GM18861 (cell line): ENCODE data around the gene GP1BB.

Source experiments
- ATAC-seq: cut with Tn5 transposase; IDR thresholded peaks from one replicate; pipeline ENCODE4 v1.9.1; 2021; ENCODE audit not compliant: unreplicated experiment

Gene GP1BB

GRCh38 chr22:19764636-19765476, 41.5 kb downstream of the GP1BB start:
- no peak for ATAC-seq

DNA sequence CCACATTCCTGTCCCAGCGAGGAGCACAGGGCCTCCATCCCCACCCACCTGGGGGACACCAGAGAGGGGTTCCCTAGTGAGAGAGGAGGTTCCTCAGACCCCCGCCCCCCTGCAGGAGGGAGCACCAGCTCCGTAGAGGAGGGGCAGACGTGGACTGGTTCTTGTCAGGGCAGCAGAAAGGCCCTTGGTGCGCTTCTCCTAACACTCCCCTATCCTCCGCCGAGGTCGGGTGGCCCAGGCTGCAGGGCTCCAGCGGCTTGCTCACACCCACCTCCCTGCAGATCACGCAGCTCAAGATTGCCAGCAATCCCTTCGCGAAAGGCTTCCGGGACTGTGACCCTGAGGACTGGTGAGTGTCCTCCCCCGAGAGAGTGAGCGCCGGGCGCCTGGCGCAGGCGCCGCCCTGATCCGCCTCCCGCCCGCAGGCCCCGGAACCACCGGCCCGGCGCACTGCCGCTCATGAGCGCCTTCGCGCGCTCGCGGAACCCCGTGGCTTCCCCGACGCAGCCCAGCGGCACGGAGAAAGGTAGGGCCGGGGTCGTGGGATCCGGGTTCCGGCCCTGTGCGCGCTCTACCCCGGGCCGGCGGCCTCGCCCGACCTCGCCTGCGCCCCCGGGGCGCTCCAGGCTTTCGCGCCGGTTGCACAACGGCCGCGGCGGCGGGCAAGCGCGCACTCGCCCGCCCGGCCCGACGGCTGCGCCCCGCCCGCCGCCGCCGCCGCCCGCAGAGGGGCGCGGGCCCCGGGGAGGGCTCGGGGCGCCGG, 42.3 kb downstream of the GP1BB start:
- ATAC-seq: no peak

GRCh38 chr22:19766240-19766510, 42.8 kb downstream of the GP1BB start:
- no peak for ATAC-seq

GRCh38 chr22:19766511-19767426, 43.4 kb downstream of the GP1BB start:
- ATAC-seq: no peak

DNA sequence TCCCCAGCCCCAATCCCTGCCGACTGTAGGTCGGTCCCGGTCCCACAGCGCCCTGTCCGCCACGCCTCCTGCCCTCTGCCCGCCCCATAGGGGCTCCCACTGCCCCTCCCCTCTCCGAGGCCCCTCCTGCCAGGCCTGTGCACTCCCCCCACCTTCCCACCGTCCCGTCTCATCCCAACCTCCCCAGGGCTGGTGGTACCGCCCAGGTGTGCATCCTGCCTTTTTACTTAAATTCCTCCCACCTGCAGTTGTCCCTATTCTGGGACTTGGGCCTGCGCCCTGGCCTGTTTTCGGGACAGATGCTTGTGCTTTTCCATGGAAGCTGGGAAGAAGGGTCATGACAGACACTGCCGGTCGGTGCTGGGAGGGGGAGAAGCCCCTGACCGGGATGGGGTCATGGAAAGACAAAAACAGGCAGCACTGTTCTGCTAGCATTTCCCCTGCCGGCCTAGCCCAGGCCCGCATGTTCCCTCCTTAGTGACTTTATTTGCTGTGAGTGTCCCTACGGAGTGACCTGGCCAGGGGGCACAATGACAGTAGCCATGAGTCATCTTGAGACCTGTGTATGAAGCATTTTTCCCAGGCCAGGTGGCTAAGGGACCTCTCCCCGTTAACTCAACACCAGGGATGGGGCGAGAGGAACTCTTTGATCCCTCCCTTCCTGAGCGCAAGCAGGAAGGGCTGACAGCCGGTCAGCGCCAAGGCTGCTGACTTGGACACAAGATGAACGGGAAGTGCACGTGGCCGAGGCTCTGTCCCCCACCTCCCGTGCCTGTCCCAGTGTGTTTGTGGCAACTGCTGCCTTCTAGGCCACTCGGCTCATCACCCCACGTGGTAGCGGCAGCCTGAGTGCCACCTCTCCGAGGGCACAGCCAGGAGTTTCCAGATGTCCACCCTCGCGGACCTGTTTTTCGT, 44.3 kb downstream of the GP1BB start:
- no peak for ATAC-seq

GRCh38 chr22:19769393-19769715, 46.0 kb downstream of the GP1BB start:
- no peak for ATAC-seq

DNA sequence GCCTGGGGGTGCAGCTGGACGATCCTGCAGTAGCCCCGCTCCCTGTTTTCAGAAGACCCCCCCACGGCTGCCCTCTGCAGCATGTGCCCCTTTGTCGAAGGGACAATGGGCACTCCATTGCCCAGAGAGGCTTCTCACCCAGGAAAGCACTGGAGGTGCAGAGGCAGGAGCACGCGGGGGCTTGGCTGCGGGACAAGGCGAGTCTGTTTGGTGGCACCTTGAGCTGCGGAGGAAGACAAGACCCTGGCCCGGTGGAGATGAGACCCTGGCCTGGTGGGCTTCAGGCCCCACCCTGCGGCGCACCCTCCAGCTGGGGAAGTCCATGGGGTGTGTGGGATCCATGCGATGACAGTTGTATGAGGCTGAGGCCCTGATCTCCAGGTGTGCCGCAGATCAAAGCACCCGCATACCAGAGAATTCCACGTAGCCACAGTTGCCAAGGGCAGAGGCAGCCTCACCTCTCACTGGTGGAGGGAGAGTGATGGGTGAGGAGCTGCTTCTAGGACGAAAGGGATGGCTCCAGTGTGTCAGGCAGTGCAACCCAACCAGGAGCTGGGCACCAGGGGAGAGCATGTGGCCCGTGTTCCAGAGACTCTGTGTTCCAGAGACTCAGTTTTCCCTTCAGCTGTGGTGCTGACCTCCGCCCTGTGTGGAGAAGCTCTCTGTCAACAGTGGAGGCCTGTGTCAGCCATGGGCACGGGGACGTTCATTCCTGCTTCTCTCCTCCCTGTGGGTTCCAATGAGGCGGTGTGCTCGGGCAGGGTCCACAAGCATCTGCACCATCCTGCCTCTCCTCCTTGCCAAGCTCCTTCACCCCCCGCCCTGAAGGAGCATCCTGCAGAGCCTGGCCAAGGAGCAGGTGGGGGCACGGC, 47.2 kb downstream of the GP1BB start:
- no peak for ATAC-seq

DNA sequence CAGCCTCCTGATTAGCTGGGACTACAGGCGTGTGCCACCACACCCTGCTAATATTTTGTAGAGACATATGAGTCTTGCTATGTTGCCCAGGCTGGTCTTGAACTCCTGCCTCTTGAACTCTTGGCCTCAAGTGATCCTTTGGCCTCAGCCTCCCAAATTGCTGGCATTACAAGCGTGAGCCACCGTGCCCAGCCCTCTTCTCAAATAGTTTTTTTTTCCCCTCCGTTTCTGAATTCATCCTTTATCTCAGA, 49.0 kb downstream of the GP1BB start:
- ATAC-seq: no peak

DNA sequence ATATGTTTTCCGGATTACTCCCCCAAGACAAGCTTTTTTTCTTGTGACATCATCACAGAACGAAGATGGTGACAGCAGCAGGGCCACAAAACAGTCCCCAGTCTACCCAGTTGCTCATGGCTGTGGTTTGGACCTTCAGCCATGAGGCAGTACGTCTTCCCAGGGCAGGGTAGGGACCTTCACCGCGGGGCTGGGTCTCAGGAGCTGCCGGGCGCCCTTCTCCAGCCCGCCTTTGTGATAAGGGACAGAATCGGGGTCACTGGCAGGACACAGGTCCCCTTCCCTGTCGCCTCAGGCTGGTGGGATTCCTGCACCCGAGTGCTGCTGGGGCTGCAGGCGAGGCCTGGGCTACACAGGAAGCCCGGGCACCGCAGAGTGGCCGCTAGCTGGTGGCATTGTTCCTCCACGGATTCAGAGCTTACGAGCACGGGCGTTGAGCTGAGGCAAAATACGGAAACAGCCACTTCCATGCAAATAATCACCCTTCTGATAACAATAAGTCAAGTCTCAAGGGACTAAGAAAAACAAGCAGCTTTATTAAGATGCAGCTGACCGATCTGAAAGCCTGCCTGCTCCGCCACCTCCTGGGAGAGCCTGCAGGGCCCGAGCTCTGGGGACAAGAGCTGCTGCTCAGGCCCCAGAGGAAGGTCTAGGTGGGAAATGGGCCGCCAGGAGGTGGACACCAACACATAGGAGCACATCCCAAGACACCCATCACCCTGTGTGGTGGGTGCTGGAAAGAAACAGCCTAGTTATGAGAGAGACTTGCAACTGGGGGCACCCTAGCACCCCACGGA, 49.5 kb downstream of the GP1BB start:
- peak; percentile 74 for ATAC-seq

DNA sequence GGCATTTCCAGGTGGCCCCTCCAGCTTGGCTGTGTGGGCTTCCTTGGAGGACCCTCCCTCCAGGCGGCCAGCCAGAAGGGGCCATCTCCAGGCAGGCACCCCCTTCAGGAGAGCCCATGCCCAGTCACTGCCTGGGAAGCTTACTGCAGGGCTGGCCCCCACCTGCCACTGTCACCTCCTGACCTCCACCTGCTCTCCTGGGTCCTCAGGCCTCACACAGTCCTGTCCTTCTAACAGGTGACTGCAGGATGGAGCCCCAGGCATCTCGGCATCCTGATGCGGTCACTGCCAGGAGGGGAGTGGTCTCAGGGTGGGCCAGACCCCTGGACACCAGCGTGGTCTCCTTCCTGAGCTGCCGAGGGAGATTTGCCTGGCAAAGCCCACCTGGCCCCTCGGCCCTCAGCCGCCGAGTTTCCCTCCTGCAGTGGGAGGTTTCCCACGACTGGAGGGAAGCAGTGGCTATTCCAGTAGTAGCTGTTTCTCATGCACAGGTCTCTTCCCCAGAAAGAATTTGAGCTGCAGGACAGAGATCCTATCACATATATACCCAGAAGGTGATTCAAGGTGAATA, 50.2 kb downstream of the GP1BB start:
- no peak for ATAC-seq
